T-helper 22 cell (primary cell): ENCODE results near the gene LHFPL3.
"Not testable (repeated sequence)": the region's sequence is repeated elsewhere in the genome, so short reads cannot be mapped to it uniquely, and the experiment has no call there.

Experiments
- DNase-seq: peaks from one replicate; pipeline ENCODE4 v3.0.0-alpha.2; 2020; ENCODE audit warnings: low read depth

The LHFPL3 gene

GRCh38 chr7:104595591-104595990, 267.2 kb downstream of the LHFPL3 start:
- DNase-seq = not testable (repeated sequence)

- no peak for DNase-seq
Observed at GRCh38 chr7:104603957-104604356, 275.6 kb downstream of the LHFPL3 start.

DNA sequence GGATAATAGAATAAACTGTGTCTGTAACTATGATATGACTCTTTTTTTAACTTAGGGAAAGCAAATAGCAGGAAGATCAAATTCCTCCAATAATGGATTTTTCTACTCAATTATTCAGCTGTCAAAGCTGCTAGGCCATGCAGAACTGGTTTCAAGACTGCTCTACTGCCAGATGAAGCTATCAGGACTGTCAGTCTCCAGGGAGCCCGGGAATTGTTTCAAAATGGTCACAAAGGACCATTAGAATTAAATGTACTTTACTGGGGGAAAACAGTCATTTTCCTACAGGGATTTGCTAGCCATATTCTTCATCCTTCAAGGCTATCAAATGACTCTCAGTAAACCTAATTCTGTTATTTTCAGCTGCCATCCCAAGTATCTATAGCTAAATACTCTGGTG, 276.3 kb downstream of the LHFPL3 start:
- DNase-seq = no peak

GRCh38 chr7:104621321-104621720, 292.9 kb downstream of the LHFPL3 start:
- DNase-seq = no peak

DNA sequence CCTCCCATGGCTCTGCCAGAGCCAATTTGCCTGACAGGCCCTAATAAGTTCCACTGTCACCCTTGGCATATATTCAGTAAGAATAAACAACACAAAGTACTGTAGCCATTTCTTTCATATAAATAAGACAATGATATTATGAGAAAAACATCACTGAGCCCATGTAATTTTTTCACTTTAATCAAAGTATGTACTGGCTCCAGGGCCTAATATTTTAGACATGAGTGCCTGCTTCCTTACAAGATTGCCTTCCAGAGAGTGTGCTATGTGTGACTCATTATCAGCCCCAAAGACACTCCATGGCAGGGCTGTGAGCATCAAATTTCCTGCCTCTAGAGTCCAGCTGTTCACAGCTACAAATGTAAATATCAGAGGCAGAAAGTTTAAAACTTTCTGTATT, 297.6 kb downstream of the LHFPL3 start:
- no peak for DNase-seq

DNA sequence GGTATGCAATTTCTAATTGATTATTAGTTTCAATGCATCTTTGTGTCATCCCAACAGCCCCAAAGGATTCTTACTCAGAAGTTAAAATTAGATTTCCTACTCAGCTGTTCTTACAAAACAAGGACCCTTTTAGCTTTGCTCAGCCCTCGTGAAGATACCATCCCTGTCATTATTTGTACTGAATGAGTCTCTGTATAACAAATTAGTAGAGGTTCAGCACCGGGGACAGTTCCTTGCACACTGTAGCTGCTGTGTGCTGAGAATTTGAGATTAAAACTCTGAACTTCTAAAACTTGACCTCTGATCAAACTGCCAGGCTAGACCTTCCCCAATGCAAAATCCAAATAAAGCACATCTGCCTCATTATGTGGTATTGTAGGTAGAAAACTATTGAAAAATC, 299.1 kb downstream of the LHFPL3 start:
- DNase-seq = no peak

GRCh38 chr7:104628017-104628416, 299.6 kb downstream of the LHFPL3 start:
- no peak for DNase-seq

- DNase-seq = no peak
Observed at GRCh38 chr7:104629408-104629807, 301.0 kb downstream of the LHFPL3 start.

GRCh38 chr7:104640506-104640905, 312.1 kb downstream of the LHFPL3 start:
- no peak for DNase-seq

- DNase-seq = no peak
Observed at GRCh38 chr7:104642560-104642959, 314.2 kb downstream of the LHFPL3 start.

DNA sequence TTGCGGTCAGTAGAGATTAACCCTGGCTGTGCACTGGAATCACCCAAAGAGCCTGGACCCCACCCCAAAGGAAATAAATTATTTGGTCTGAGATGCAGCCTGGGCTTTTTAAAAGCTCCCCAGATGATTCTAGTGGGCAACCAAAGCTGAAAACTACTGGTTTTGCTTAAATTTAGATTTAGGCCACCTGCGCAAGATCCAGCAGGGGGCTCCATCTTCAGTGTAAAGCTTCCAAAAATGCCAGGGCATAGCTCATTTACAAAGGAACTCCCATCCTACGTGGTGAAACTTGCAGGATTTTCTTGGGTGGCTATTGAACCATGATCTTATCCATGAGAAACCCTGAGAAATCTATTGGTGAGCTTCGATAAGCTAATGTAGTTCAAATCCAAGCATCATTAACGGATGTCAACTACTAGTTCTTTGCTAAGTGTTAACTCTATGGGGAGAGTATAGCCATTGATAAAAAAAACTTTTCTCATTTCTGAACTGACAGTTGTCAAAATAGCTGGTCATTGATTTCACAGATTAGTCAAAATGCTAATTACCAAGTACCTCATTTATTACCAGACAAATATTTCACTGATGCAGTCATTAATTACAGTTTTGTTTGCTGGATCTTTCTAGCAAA, 315.3 kb downstream of the LHFPL3 start:
- DNase-seq = no peak

DNA sequence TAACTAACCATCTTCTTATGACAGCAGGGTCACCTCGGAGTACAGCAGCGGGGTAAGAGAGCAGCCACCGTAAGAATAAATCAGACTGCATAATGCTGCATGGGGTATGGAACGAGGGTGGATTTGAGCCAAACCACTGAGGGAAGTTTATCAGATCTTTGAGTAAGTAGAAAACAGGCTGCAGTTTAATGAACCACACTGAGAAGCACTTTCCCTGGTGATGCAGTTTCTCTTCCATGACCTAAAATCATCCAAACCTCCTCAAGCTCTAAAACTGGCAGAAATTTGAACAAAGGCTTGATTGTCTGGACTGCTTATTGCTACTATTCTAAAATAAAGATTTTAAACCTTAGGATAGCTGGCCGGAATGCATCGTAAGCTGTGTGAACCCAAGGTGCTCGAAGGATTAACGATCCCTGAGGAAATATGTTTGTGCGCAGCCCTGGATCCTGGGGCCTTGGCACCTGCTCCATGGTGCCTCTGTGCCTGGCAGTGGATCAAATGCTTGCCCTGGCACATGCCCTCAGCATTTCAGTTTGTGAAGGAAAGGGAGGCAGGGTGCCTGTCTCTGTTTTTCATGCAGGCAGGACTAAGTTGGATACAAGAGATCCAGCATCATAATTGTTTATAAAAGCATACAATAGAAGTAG, 322.7 kb downstream of the LHFPL3 start:
- no peak for DNase-seq

GRCh38 chr7:104652434-104652833, 324.0 kb downstream of the LHFPL3 start:
- no peak for DNase-seq

DNA sequence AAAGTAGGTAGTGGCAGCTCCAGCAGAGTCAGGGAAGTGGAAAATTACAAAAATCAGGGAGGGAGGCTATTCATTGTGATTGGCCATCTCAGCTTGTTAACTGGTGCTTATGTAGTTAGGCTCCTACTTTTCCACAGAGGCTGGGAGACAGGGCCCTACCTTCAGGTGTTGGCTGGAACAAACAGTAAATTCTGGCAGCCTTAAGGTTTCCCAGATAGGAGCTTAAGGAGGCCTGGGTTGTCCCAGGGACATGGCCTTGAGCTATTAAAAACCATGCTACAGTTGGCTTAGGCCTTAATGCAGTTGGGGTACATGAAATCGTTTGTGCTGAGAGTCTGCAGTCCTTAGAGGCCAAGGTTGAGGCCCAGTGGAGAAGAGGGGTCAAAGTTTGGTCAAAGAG, 324.5 kb downstream of the LHFPL3 start:
- DNase-seq = no peak

- no peak for DNase-seq
Observed at GRCh38 chr7:104653825-104654401, 325.5 kb downstream of the LHFPL3 start.

DNA sequence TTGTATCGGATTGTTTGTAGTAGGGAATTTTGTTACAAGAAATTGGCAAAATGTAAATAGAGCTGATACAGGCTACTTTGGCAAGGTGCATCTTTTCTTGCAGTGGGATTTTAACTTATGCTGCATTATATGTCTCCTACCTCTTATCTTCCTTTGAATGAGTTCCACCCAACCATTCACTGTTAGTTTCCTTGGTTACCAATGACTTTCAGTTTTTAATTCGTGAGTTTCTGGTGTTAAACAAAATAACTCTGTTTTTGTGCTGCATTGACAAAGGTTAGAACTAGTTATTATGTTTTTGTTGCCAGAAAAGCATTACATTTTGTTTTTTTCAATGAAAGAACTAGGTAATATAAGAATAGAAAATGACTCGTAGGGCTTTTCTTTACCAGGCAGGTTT, 327.2 kb downstream of the LHFPL3 start:
- DNase-seq = no peak

DNA sequence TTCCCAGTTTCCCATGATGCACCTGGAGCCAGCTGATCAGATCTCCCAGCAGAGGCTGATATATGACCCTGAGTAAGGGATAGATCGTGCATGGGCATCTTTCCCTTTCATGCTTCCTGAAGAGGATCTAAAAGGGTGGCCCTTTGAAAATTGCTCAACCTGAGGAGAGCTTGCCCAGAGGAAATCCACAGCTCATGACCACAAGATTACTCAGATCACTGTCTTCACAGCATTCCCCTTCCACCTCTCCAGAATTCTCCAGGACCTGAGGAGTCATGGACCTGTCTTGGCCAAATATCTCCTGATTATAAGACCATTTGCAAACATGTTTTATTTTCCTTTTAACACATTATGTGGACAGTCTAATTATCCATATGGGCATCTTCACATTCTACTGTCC, 328.1 kb downstream of the LHFPL3 start:
- DNase-seq = no peak

DNA sequence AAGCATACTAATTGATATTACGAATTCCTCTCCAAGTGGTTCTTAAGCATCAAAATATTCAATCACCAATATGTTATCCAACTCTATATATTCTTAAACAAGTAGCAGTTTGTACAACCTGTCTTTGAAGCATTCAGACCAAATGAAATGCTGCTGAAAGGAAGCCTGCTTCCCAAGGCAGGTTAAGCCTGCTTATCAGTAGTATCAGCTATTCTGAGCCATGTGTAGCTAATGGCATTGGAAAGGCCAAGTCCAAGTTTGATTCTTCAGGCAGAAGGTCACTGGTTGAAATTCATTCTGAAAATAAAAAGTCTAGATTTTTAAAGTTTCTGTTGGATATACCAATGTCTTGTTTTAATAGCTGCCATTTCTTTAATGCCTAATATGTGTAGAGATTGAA, 328.7 kb downstream of the LHFPL3 start:
- no peak for DNase-seq

GRCh38 chr7:104661575-104661974, 333.2 kb downstream of the LHFPL3 start:
- no peak for DNase-seq

DNA sequence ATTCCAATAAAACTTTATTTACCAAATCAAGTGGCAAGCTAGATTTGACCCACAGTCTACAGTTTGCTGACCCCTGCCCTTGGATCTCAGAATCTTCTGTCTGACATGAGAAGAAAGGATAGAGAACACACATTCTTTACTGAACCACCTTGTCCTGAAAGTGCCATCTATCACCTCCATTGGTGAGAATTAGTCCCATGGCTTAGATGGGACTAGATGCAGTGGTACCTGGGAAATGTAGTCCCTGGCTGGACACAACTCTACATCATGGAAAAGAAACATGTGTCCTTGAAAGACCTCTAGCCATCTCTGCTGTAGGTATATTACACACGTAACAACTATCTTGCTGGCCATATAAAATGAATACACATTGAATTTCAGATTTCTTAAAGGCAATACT, 336.2 kb downstream of the LHFPL3 start:
- no peak for DNase-seq

- DNase-seq = no peak
Observed at GRCh38 chr7:104677587-104677986, 349.2 kb downstream of the LHFPL3 start.

- no peak for DNase-seq
Observed at GRCh38 chr7:104679085-104679484, 350.7 kb downstream of the LHFPL3 start.

- DNase-seq = no peak
Observed at GRCh38 chr7:104686286-104686685, 357.9 kb downstream of the LHFPL3 start.

DNA sequence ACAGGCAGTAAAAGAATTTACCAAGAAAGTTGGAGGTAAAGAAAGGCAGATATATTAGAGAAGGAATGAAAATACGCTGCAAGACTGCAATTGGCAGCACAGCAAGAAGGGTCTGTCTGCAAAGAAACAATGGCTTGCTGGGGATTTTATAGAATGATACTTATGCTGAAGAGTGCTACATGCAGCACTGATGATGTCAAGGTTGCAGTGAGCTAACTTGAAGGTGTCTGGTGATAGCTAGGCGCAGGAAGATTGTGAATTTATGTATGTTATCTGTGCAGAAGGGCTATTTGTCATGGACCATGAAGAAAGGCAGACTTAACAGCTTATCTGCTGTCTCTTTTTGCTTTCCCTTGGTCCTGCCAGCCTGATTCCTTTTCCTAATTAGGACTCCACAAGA, 366.3 kb downstream of the LHFPL3 start:
- no peak for DNase-seq
